Prostate gland (tissue), 2 donors: Measurements from ENCODE around the gene PON3.

Source experiments
- POLR2A ChIP-seq: fragments of 450-650 bp; IDR thresholded peaks from one replicate; pipeline ENCODE4 v1.6.1; 2016; ENCODE audit warnings: antibody characterized with exemption, mild to moderate bottlenecking
- POLR2AphosphoS5 ChIP-seq: sonication (generic); formaldehyde crosslinking; IDR thresholded peaks from one replicate; pipeline ENCODE4 v1.6.1; 2017; ENCODE audit warnings: antibody characterized with exemption
- TF ChIP-seq, protein P1 (sequence below), 4 experiments: fragments of 200-600 bp in 2 of 4; fragments of 450-650 bp in 2 of 4; sonication (generic) in 2 of 4; IDR thresholded peaks; 1 replicate in 3 of 4; 2 replicates in 1 of 4; pipeline ENCODE4 v1.5.1; 2016 to 2019; ENCODE audit warnings: antibody characterized with exemption in 4 of 4, mild to moderate bottlenecking in 2 of 4, moderate library complexity in 2 of 4

DNA sequence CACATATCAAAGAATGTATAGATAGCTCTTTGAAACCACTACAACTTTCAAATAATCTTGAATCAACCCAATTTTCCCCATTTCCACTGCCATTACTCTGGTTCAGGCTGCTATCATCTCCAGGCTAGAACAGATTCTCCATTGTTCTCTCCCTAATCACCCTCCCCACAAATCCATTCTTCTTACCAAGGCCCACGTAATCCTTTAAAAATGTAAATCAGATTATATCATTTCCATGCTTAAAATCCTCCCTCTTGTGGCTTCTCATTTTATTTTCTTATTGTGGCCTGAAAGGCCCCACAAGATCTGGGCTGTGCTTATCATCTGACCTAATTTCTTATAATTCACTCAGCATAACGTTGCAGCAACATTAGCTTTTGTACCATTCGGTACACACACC, 68.8 kb downstream of the PON3 start:
- TF ChIP-seq POLR2AphosphoS5: no peak
- TF ChIP-seq, protein P1, sequence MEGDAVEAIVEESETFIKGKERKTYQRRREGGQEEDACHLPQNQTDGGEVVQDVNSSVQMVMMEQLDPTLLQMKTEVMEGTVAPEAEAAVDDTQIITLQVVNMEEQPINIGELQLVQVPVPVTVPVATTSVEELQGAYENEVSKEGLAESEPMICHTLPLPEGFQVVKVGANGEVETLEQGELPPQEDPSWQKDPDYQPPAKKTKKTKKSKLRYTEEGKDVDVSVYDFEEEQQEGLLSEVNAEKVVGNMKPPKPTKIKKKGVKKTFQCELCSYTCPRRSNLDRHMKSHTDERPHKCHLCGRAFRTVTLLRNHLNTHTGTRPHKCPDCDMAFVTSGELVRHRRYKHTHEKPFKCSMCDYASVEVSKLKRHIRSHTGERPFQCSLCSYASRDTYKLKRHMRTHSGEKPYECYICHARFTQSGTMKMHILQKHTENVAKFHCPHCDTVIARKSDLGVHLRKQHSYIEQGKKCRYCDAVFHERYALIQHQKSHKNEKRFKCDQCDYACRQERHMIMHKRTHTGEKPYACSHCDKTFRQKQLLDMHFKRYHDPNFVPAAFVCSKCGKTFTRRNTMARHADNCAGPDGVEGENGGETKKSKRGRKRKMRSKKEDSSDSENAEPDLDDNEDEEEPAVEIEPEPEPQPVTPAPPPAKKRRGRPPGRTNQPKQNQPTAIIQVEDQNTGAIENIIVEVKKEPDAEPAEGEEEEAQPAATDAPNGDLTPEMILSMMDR (IDR thresholded peaks at IDR 0.05): no peak
- TF ChIP-seq POLR2A: no peak
